Fibroblast of pulmonary artery (primary cell): ENCODE measurements around the gene GBF1.
"Not testable (repeated sequence)": the region's sequence is repeated elsewhere in the genome, so short reads cannot be mapped to it uniquely, and the experiment has no call there.

Source experiments
- DNase-seq: peaks from one replicate; pipeline ENCODE4 v3.0.0-alpha.2; 2010; ENCODE audit warnings: low read depth
- H3K4me3 ChIP-seq: replicated peaks from 2 replicates; pipeline ENCODE4 v1.5.1; 2011; ENCODE audit warnings: low read depth, mild to moderate bottlenecking, control low read depth, low read length, moderate library complexity
- CTCF ChIP-seq: IDR thresholded peaks from 2 replicates; pipeline ENCODE4 v1.5.1; 2011; ENCODE audit warnings: mild to moderate bottlenecking, control low read depth, low read length, inconsistent platforms; ENCODE audit errors: missing control alignments

GBF1 gene

GRCh38 chr10:102300278-102300843 lies 55.0 kb downstream of the GBF1 start:
- H3K4me3 ChIP-seq = no peak overlapping the region
- TF ChIP-seq CTCF = no peak
- peak; percentile 75 for DNase-seq

DNA sequence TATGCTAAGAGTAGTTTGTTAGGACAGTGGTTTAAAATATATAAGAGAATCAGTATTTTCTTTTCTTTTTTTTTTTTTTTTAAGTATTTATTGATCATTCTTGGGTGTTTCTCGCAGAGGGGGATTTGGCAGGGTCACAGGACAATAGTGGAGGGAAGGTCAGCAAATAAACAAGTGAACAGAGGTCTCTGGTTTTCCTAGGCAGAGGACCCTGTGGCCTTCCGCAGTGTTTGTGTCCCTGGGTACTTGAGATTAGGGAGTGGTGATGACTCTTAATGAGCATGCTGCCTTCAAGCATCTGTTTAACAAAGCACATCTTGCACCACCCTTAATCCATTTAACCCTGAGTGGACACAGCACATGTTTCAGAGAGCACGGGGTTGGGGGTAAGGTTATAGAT lies 55.6 kb downstream of the GBF1 start:
- H3K4me3 ChIP-seq, DNase-seq: not testable (repeated sequence)

- not testable (repeated sequence) for DNase-seq, H3K4me3 ChIP-seq
Measured at GRCh38 chr10:102301332-102301731, 56.0 kb downstream of the GBF1 start.

DNA sequence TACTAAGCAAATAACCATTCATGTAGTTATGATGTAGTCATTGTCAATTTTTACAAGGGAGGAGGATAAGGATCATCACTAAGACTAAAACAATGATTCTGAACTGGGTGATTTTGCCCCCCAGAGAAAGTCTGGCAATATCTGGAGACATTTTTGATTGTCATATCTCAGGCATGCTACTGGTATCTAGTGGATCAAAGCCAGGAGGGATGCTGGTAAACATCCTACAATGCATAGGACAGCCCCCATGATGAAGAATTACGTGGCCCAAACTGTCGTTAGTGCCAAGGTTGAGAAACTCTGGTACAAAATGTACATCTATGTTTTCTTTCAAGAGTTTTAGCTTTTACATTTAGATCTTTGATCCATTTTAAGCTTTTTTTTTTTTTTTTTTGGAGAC lies 57.3 kb downstream of the GBF1 start:
- no peak overlapping the region for H3K4me3 ChIP-seq
- TF ChIP-seq CTCF = no peak
- DNase-seq = peak; percentile 64

GRCh38 chr10:102306006-102306405 lies 60.7 kb downstream of the GBF1 start:
- no peak for TF ChIP-seq CTCF
- H3K4me3 ChIP-seq = no peak overlapping the region
- DNase-seq = no peak

DNA sequence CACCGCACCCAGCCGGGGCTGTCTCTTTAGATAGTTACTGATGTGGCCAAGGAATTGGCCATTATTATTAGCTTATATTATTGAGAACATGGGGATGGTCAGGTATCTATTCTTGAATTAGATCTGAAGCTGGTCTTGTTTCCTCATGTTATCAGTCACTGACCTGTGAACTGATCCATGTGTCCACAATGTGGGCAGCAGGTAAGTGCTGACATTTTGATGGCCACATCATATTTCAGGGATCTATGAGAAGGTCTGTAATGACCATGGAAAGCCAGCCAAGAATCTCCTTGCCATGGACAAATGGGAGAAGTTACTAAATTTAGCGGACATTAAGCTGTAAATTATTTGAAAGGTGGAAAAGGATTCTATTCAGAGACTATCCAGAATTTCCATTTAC lies 61.4 kb downstream of the GBF1 start:
- DNase-seq = no peak
- no peak for TF ChIP-seq CTCF
- H3K4me3 ChIP-seq = no peak overlapping the region

DNA sequence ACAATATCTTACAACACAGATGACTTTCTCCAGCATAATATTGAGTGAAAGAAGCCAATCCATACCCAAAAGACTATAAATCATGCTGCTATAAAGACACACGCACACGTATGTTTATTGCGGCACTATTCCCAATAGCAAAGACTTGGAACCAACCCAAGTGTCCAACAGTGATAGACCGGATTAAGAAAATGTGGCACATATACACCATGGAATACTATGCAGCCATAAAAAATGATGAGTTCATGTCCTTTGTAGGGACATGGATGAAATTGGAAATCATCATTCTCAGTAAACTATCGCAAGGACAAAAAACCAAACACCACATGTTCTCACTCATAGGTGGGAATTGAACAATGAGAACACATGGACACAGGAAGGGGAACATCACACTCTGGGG lies 63.0 kb downstream of the GBF1 start:
- H3K4me3 ChIP-seq, DNase-seq: not testable (repeated sequence)

DNA sequence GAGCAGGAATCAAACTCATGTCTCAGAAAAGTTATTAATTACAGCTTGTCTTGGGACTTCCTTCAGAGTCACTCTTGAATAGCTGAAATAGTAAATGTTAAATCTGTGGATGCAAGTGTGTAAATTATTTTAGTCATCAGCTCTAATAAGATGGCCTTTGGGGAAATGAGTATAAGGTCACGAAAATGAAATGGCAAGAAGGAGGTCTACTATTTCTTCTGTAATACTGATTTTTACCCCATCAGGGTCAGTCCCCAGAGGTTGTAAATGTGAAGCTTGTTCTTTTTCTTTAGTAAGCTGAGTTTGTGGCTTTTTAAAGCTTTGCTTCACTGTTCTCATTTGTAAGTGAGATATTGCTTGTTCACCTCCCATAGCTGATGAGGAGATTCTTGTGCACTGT lies 63.9 kb downstream of the GBF1 start:
- DNase-seq = no peak

More for the DNA sequence above, 63.9 kb downstream of the GBF1 start:
- no peak overlapping the region for H3K4me3 ChIP-seq
- TF ChIP-seq CTCF = no peak
